ENCODE data around the gene IQCH. TPM values are rescaled to one million over a fixed set of nuclear protein-coding genes. Genes with fewer than 3 reads are reported as not detected.

Gene IQCH
- total RNA-seq, 4 donors from 2014 or later = 9.6 to 13.7 (median 11.8) TPM

GRCh38 chr15:67319961-67320360, 65.4 kb downstream of the IQCH start:
- intact Hi-C loops (cut with DNase I) = no loop called here
- Histone ChIP-seq H3K36me3 (no peaks in the 10 kb centered on the region), H3K9me3 (no peaks in the 10 kb centered on the region), H3K27ac (no peak overlapping the region), H3K27me3 (no peaks in the 10 kb centered on the region), H3K4me3 (replicated peaks in 1 of 3) (no peak overlapping the region), H3K4me1 (no peaks in the 10 kb centered on the region)
- 92 to 94% methylated on average over 3 of the region's 3 CpGs for WGBS, 2 donors
- TF ChIP-seq CTCF (IDR thresholded peaks at IDR 0.05) = no peak
- no peak for TF ChIP-seq POLR2A (IDR thresholded peaks at IDR 0.05)
- DNase-seq = no peak

GRCh38 chr15:67321352-67321751, 66.8 kb downstream of the IQCH start:
- Histone ChIP-seq H3K4me1 (no peaks in the 10 kb centered on the region), H3K27ac (no peak overlapping the region), H3K27me3 (no peaks in the 10 kb centered on the region), H3K9me3 (no peaks in the 10 kb centered on the region), H3K36me3 (no peaks in the 10 kb centered on the region), H3K4me3 (replicated peaks in 1 of 3) (no peak overlapping the region)
- TF ChIP-seq CTCF (IDR thresholded peaks at IDR 0.05) = no peak
- TF ChIP-seq POLR2A (IDR thresholded peaks at IDR 0.05) = no peak
- intact Hi-C loops (cut with DNase I) = no loop called here
- DNase-seq = no peak

- WGBS, 2 donors = 88 to 92% methylated on average over 4 of the region's 4 CpGs
- no peaks in the 10 kb centered on the region for H3K27me3 ChIP-seq
- H3K36me3 ChIP-seq = no peaks in the 10 kb centered on the region
- H3K9me3 ChIP-seq = no peaks in the 10 kb centered on the region
- H3K4me1 ChIP-seq = no peaks in the 10 kb centered on the region
- no peak overlapping the region for H3K27ac ChIP-seq
- TF ChIP-seq CTCF (IDR thresholded peaks at IDR 0.05) (no peak), POLR2A (IDR thresholded peaks at IDR 0.05) (no peak)
- H3K4me3 ChIP-seq (replicated peaks in 1 of 3) = no peak overlapping the region
- DNase-seq = no peak
- intact Hi-C loops (cut with DNase I) = no loop called here
Measured at GRCh38 chr15:67322481-67322880, 67.9 kb downstream of the IQCH start.

- intact Hi-C loops (cut with DNase I) = no loop called here
- no peaks in the 10 kb centered on the region for H3K4me1 ChIP-seq
- H3K36me3 ChIP-seq = no peaks in the 10 kb centered on the region
- H3K9me3 ChIP-seq = no peaks in the 10 kb centered on the region
- H3K4me3 ChIP-seq (replicated peaks in 1 of 3) = no peak overlapping the region
- WGBS, 2 donors = 92 to 94% methylated on average over 1 of the region's 1 CpG
- DNase-seq = no peak
- no peaks in the 10 kb centered on the region for H3K27me3 ChIP-seq
- no peak overlapping the region for H3K27ac ChIP-seq
- TF ChIP-seq CTCF (IDR thresholded peaks at IDR 0.05) = no peak
- TF ChIP-seq POLR2A (IDR thresholded peaks at IDR 0.05) = no peak
Measured at GRCh38 chr15:67327312-67327711, 72.7 kb downstream of the IQCH start.

- no peaks in the 10 kb centered on the region for H3K4me1 ChIP-seq
- no peaks in the 10 kb centered on the region for H3K27me3 ChIP-seq
- no peak for DNase-seq
- intact Hi-C loops (cut with DNase I) = no loop called here
- H3K36me3 ChIP-seq = no peaks in the 10 kb centered on the region
- no peaks in the 10 kb centered on the region for H3K9me3 ChIP-seq
- H3K4me3 ChIP-seq (replicated peaks in 1 of 3) = no peak overlapping the region
- no peak for TF ChIP-seq CTCF (IDR thresholded peaks at IDR 0.05)
- no peak for TF ChIP-seq POLR2A (IDR thresholded peaks at IDR 0.05)
- H3K27ac ChIP-seq = no peak overlapping the region
Measured at GRCh38 chr15:67327737-67328136, 73.2 kb downstream of the IQCH start.

Data from thyroid gland (tissue), 4 donors.